GM10266 (cell line): Measurements from ENCODE around the gene RASA3.
"Not testable (repeated sequence)": the region's sequence is repeated elsewhere in the genome, so short reads cannot be mapped to it uniquely, and the experiment has no call there.

Experiments used
- DNase-seq: peaks from one replicate; pipeline ENCODE4 v3.0.0; 2012; ENCODE audit errors: extremely low spot score
- TF ChIP-seq, protein P1 (sequence below): IDR thresholded peaks from 2 replicates; pipeline ENCODE4 v1.5.1; 2012; ENCODE audit warnings: mild to moderate bottlenecking, low read depth; ENCODE audit not compliant: control insufficient read depth, insufficient read depth; ENCODE audit errors: missing control alignments

RASA3 gene

DNA sequence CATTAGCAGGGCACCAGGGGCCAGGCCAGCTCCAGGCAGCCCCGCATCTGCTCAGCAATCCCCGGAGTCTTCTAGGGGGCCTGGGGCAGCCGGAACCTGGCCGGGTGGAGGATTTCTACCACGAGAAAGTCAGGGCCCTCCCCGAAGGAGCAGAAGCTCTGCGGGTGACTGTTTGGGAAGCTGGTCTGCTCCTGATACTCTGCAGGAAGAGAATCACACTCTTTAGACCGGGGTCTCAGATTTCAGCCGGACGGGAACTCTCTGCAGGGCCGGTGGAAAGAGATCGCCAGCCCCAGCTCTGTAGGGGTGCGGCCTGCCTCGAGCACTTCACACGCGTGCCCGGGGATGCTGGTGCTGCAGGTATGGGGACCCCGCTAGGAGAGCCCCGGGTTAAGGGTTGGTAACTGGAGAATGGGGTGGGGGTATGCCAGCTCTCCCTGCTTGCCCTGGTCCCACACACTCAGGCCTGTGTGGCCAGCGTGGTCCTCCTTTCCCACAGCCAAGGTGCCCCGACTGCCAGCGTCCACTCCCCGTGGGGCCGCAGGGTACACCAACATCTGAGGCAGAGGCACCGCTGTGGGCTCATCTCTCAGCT, 20.1 kb downstream of the RASA3 start:
- TF ChIP-seq, protein P1, sequence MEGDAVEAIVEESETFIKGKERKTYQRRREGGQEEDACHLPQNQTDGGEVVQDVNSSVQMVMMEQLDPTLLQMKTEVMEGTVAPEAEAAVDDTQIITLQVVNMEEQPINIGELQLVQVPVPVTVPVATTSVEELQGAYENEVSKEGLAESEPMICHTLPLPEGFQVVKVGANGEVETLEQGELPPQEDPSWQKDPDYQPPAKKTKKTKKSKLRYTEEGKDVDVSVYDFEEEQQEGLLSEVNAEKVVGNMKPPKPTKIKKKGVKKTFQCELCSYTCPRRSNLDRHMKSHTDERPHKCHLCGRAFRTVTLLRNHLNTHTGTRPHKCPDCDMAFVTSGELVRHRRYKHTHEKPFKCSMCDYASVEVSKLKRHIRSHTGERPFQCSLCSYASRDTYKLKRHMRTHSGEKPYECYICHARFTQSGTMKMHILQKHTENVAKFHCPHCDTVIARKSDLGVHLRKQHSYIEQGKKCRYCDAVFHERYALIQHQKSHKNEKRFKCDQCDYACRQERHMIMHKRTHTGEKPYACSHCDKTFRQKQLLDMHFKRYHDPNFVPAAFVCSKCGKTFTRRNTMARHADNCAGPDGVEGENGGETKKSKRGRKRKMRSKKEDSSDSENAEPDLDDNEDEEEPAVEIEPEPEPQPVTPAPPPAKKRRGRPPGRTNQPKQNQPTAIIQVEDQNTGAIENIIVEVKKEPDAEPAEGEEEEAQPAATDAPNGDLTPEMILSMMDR, result no peak
- no peak for DNase-seq

DNA sequence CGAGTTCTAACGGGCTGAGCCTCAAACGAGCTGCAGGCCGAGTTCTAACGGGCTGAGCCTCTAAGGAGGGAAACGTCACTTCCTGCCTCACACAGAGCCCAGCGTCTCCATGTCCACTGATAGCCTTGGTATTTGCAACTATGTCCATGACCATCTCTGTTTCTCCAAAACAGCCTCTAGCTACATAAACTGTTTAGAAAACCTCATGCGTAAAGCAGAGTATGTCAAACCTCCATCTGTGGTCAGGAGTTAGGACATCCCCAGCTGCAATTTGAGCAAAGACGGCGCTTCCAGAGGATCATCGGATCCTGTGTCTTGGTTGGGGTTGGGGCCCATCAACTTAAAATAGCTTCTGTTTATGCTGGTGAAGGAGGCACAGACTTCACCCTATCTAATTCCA, 20.8 kb downstream of the RASA3 start:
- TF ChIP-seq, protein P1, result no peak
- no peak for DNase-seq

DNA sequence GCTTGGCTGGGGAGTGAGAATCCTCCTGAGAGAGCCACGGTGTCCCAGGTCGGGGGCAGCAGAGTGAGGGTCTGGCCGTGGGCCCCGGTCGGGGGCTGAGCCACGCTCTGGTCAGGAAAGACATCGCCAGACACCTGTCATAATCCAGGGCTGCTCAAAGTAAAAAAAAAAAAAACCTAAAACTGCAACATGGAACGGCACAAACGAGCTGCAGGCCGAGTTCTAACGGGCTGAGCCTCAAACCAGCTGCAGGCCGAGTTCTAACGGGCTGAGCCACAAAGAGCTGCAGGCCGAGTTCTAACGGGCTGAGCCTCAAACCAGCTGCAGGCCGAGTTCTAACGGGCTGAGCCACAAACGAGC, 21.6 kb downstream of the RASA3 start:
- DNase-seq, result not testable (repeated sequence)

GRCh38 chr13:114110091-114110829, 22.2 kb downstream of the RASA3 start:
- DNase-seq, result peak; percentile 67
- TF ChIP-seq, protein P1, result peak; percentile 43

DNA sequence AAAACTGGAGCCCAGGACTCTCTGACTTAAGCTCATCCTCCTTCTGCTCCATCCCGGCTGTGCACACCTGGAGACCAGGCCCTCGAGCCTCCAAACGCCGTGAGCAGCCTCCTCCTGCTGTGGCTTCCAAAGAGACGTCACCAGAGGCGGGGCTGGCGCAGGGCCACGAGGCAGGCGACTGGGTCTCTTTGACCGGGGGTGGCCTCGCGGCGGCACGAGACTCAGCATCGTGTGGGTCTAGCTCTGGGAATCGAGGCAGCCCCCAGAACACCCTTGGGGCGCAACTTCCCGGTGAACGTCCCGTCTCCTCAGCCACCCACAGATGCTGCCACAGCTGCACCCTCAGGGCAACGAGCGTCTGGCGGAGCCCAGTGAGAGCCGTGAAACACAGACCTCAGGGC, 22.8 kb downstream of the RASA3 start:
- no peak for DNase-seq
- TF ChIP-seq, protein P1, result no peak

- DNase-seq, result no peak
- TF ChIP-seq, protein P1, result no peak
Measured at GRCh38 chr13:114108894-114109293, 23.5 kb downstream of the RASA3 start.

DNA sequence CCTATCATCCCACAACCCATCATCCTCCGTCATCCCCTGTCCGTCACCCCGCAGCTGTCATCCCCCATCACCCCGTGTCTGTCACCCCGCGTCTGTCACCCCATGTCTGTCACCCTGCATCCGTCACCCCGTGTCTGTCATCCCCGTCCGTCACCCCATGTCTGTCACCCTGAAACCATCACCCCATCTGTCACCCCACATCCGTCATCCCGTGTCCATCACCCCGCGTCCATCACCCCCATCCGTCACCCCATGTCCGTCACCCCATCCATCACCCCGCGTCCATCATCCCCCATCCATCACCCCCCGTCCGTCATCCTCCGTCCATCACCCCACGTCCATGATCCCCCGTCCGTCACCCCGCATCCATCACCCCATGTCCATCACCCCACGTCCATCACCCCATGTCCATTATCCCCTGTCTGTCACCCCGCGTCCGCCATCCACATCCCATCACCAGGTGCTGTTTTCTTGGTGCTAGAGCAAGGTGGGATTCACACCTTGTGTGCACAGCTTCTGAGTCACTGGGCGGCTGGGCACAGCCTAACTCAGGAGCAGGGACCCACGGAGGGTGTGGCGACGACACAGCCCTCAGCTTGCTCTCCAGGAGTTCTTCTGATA, 24.2 kb downstream of the RASA3 start:
- TF ChIP-seq, protein P1, result no peak
- DNase-seq, result no peak
